Bronchial epithelial cell (primary cell): ENCODE results near the gene EFS. TPM values are rescaled to one million over a fixed set of nuclear protein-coding genes. Genes with fewer than 3 reads are reported as not detected.

ENCODE experiments used
- DNase-seq: peaks from one replicate; pipeline ENCODE4 v3.0.0-alpha.2; 2010; ENCODE audit warnings: low read depth
- FAIRE-seq: peaks from 2 replicates; lab custom pipeline; 2011; peaks lifted over from hg19 to GRCh38; lab: Jason Lieb, UNC
- H3K27me3 ChIP-seq: 2 replicates; pipeline ENCODE4 v1.5.1; 2011; ENCODE audit warnings: low read length; ENCODE audit not compliant: control insufficient read depth, insufficient read depth
- H3K36me3 ChIP-seq: 2 replicates; pipeline ENCODE4 v1.5.1; 2011; ENCODE audit warnings: low read length; ENCODE audit not compliant: control insufficient read depth, insufficient read depth
- H3K4me3 ChIP-seq: 2 replicates; pipeline ENCODE4 v1.5.1; 2011; ENCODE audit warnings: mild to moderate bottlenecking, low read depth, low read length, control low read depth
- CTCF ChIP-seq: IDR thresholded peaks from 2 replicates; pipeline ENCODE4 v1.5.1; 2011; ENCODE audit warnings: mild to moderate bottlenecking, moderate library complexity, low read length, control low read depth, inconsistent platforms; ENCODE audit not compliant: insufficient read depth, severe bottlenecking
- total RNA-seq: library from RNA; depleted of rRNA; stranded (reverse); fragments of >200 nt; gene quantifications from 2 replicates; pipeline ENCODE4 v1.2.1, GENCODE V29; 2014

Gene EFS
- total RNA-seq, 1 donor from 2014 or later = 2.4 TPM

GRCh38 chr14:23352506-23353432 is 12.2 kb downstream of the EFS start, which contains the start of gene SLC22A17:
TSS of gene SLC22A17 (minus strand) at chr14:23352887.
- DNase-seq (peak; percentile 65), FAIRE-seq (no peak)
- Histone ChIP-seq H3K4me3 (peak within 1 kb of the TSS; percentile 38), H3K27me3 (peaks cover 4% of the 10 kb centered on the region), H3K36me3 (no peaks in the 10 kb centered on the region)
- TF ChIP-seq CTCF = peak; percentile 21

- Histone ChIP-seq H3K4me3 (peak overlapping the region; percentile 38), H3K27me3 (peaks cover 4% of the 10 kb centered on the region), H3K36me3 (no peaks in the 10 kb centered on the region)
- FAIRE-seq (no peak), DNase-seq (no peak)
- peak; percentile 13 for TF ChIP-seq CTCF
These were observed 13.1 kb downstream of the EFS start for GRCh38 chr14:23351681-23352505.

- H3K27me3 ChIP-seq = peaks cover 4% of the 10 kb centered on the region
- FAIRE-seq = no peak
- TF ChIP-seq CTCF = no peak
- no peak overlapping the region for H3K4me3 ChIP-seq
- H3K36me3 ChIP-seq = no peaks in the 10 kb centered on the region
- DNase-seq = no peak
These were observed 15.7 kb downstream of the EFS start for GRCh38 chr14:23349156-23349845.

DNA sequence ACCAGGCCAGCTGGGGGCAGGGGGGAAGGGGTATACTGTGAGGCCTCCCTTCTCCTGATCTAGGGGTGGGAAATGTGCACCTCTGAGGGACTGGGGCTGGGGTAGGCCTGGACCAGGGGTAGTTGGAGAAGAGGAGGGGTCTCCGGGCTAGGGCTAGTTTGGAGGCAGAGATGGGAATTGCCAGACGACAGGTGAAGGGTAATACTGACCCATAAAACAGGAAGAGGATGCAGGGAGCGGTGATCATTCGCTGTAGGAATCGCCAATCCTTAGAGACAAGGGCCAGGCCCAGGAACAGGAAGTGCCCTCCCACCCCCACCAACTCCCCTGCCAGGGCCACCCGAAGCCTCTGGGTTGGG is 16.7 kb downstream of the EFS start:
- no peak overlapping the region for H3K4me3 ChIP-seq
- FAIRE-seq (no peak), DNase-seq (no peak)
- no peak for TF ChIP-seq CTCF
- peaks cover 2% of the 10 kb centered on the region for H3K27me3 ChIP-seq
- H3K36me3 ChIP-seq = no peaks in the 10 kb centered on the region

DNA sequence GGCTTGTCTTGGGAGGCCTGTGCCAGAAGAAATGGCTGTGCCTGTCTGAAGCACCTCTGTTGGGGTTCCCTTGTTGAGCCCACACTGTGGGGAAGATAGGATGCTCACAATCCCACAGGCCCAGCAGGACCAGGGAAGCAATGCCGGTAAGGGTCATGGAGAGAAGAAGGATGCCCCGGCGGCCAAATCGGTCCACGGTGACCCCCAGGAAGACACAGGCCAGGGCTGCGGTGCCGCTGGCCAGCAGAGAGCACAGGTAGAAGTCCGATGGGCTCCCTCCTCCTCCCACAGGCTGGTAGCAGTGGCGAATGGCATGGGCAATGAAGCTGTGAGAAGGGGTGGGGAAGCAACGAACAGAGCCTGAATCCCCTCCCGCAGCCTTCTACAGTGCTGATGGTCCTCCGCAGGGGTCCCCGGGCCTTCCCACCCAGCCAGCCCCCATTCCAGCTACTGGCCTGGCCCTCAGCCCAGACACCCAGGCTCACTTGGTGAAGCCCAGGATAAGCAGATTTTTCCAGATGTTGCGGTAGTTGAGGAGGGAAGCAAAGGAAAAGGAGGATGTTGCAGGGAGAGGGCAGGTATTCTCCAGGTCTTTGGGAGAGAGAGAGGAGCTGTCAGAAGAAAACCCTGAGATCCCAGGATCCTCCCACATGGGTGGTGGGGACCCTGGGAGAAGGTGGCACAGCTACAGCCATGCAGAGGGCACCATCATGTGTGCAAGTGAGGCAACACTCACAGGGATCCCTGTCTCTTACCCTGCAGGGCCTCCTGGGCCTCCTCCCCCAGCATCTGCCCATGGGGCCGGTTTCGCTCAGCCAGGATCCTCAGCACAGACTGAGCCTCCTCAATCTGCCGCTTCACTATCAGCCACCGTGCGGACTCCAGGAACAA is 17.3 kb downstream of the EFS start:
- H3K27me3 ChIP-seq = no peaks in the 10 kb centered on the region
- no peak overlapping the region for H3K4me3 ChIP-seq
- no peak for TF ChIP-seq CTCF
- H3K36me3 ChIP-seq = no peaks in the 10 kb centered on the region
- FAIRE-seq = no peak
- no peak for DNase-seq
